Anterior cingulate cortex (tissue), 58 donors: Measurements from ENCODE around the gene MAP1S.
A peak's percentile ranks its signal among the peaks of the same experiment; 100 is the strongest.

ENCODE experiments used
- DNase-seq, 58 donors: peaks; one replicate each; lab custom pipeline; 2025; lab: John Stamatoyannopoulos, UW

The MAP1S gene

DNA sequence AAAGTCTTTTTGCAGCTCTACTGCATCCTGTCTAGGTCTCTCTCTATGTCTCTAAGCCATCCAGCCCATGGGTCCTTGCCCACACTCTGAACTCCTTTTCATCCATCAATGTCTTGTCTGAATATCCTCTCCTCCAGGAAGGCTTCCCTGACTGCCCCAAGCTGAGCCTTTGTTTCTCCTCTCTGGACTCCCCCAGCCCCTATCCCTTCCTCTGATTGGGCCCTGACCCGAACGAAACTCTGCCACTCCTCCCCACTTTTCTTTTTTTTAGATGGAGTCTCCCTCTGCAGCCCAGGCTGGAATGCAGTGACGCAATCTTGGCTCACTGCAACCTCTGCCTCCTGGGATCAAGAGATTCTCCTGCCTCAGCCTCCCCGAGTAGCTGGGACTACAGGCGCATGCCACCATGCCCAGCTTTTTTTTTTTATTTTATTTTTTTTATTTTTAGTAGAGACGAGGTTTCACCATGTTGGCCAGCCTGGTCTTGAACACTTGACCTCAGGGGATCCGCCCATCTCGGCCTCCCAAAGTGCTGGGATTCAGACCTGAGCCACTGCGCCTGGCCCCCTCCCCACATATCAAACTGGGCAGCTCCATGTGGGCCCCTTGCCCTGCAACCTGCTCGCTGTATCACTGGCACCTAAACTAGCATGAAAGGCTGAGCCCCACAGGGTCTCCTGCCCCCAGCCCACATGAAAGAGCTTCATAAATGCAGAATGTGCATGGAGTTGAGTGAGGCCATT is 30.3 kb upstream of the MAP1S start:
- DNase-seq = no peak

DNA sequence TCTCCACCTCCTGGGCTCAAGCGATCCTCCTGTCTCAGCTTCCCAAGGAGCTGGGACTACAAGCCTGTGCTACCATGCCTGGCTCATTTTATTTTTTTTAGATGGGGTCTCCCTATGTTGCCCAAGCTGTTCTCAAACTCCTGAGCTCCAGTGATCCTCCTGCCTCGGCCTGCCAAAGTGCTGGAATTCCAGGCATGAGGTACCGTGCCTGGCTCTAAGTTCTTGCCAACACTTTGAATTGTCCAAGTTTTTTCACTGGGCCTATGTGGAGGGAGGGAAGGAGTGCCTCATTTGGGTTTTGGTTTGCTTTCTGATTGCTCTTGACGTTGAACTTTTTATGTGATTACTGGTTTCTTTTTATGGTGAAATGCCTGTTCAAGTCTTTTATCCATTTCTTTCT is 26.7 kb upstream of the MAP1S start:
- DNase-seq = no peak

DNA sequence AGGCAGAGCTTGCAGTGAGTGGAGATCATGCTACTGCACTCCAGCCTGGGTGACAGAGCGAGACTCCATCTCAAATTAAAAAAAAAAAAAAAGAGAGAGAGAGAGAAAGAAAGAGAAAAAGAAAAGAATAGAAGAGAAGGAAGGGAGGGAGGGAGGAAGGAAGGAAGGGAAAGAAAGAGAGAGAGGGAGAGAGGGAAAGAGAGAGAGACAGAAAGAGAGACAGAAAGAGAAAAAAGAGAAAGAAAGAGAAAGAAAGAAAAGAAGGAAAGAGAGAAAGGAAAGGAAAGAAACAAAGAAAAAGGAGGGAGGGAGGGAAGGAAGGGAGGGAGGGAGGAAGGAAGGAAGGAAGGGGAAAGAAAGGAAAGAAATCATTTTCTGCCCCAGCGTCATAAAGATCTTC is 24.1 kb upstream of the MAP1S start:
- DNase-seq = no peak

DNA sequence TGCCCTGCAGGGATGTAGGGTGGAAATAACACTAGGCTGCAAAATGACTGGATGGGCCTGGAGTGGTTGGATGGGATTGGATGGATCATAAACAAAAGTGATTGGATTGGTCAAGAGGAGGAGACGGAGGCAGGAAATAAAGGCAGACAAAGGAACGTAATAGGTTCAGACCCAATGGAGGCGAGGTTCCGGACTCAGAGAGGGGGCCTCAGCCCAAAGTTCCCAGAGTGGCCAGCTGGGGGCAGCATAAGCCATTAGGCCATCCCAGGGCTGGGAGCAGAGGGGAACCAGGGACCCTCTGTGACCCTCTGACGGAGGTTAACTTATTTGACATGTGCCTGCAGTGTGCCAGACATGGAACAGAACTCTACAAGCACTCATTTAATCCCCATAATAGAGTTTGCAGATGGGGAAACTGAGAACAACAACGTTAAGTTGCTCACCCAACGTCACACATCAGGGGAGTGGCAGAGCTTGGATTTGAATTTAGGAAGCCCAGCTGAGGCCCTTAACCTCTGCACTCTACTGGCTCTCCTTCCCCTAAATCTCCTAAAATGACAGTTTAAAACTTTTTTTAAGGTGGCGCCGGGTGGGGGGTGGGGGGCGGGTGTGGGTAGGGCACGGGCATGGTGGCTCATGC is 15.3 kb upstream of the MAP1S start:
- peak in 32 of 58 donors; percentile 4 to 55 (median 23) for DNase-seq

DNA sequence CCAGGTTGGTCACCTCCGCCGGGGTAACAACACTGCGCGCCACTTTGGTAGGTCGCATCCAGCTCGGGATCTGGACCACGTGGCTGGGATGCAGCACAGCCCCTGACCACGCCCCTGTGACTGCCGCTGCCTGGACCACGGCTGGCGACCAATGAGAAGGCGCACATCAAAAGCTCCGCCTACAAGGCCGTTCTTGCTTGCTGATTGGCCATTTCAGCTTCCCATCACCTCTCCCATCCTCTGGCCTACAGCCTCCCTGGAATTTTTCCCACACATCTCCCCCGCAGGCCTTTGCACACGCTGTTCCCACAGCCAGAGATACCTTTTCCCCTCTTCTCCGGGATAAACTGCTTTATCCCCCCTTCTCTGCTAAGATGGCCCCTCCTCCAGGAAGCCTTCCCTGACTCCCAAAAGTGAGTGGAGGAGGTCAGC is 12.5 kb upstream of the MAP1S start:
- DNase-seq = peak in 45 of 58 donors; percentile 8 to 76 (median 45)

DNA sequence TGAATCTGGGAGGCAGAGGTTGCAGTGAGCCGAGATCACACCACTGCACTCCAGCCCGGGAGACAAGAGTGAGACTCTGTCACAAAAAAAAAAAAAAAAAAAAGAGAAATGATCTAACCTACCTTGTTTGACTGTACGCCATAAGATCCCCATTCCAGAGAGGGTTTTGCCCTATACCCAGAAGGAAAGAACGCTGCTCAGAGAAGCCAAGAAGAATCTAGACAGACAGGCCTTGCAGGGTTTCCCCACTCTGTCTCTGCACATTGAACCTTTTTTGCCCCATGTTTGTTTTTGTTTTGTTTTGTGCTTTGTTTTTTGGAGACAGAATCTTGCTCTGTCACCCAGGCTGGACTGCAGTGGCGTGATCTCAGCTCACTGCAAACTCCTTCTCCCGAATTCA is 7.4 kb upstream of the MAP1S start:
- DNase-seq = no peak

DNA sequence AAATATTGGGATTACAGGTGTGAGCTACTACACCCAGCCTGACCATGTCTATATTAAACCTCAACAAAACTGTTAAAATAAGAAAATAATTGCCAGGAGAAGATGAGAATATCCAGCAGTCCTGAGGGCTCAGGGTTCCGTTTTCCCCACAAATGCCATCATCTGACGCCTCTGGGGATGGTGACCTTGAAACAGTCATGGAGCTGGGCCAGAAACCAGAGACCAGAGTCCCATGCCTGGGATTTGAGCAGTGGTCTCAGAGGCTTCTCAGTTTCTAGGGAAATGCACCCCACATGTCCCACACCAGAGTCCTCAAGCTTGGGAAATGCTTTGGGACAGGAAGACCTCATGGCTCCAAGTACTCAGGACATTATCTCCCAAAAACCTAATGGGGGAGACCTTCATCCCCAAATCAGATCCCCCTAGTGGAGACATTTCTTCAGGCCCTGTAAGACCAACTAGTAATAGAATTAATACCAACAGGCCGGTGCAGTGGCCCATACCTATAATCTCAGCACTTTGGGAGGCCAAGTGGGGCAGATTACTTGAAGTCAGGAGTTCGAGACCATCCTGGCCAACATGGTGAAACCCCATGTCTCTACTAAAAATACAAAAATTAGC is 2.9 kb upstream of the MAP1S start:
- no peak for DNase-seq

DNA sequence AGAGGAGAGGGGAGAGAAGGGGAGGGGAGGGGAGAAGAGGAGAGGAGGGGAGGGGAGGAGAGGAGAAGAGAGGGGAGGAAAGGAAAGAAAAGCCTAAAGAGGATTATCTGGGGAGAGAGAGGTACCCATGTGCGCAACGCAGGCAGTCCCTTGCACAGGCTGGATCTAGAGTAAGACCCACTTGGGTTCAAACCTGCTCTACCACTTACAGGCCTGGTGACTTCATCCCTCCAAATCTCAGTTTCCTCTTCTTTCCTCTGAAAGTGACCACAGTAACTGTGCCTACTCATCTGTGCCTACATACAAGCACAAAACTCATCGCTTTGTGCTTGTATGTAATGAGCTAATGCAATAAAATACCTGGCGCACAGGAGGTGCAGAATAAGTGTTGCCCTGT is 732 bp upstream of the MAP1S start:
- DNase-seq = no peak

DNA sequence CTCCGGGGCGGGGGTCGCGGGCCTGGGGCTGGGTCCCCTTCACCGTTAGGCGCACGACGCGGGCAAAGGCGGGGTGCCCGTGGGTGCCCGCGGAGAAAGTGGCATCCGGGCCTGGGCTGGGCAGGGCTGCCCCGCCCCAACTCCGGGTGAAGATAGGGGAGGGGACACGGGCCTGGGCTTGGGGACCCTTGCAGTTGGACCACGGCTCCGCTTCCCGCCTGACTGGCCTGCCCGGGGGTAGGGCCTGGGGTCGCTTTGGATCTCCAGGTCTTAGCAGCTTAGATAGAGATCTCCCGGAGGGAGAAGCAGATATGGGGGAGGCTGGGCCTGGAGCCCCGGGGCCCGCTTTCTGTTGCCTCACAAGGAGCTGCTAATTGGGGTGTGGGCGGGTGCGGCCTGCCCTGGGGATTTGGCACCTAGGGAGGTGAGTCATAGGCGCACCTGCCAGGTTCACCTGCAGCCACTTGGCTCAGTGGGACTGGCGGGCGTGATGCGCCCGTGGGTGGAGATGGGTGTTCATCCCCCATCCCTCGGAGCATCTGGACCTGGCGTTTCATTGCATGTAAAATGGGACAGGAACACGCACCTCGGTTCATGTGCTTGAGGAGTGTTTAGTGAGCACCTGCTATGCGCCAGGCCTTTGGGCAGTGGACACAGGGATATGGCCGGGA is 585 bp downstream of the MAP1S start:
- DNase-seq = peak in 5 of 58 donors; percentile 12 to 30 (median 28)

DNA sequence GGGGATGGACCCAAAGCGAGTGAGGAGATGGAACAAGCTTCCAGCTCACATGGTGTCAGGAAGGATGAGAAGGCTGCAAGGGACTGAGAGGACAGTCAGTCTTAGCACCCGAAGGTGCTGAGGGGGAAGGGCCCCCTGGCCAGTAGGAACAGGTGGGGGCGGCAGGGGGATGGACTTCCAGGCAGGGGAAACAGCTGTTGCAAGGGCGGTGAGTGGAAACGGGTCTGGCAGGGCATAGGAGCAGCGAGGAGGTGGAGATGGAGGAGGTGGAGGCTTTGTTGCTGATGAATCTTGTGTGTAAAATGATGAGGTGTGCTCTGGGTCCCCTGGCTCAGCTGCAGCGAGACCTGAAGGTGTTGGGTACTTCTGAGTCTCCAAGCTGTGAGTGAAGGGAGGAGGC is 1.2 kb downstream of the MAP1S start:
- peak in 12 of 58 donors; percentile 12 to 66 (median 34) for DNase-seq

DNA sequence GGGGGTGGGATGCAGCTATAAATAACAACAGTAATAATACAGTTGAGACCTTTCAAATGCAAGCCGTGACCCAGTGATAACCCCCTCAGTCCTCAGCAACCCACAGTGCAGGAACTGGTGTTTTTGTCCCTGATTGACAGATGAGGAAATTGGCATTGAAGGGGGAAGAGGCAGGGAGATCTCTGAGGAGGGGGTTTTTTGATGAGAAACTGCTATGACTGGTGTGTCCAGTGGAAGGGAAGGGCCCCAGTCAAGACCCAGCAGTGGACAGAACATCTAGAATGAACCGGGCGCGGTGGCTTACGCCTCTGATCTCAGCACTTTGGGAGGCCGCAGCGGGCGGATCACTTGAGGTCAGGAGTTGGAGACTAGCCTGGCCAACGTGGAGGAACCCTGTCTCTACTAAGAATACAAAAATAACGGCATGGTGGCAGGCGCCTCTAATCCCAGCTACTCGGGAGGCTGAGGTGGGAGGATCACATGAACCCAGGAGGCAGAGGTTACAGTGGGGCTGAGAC is 1.9 kb downstream of the MAP1S start:
- no peak for DNase-seq

DNA sequence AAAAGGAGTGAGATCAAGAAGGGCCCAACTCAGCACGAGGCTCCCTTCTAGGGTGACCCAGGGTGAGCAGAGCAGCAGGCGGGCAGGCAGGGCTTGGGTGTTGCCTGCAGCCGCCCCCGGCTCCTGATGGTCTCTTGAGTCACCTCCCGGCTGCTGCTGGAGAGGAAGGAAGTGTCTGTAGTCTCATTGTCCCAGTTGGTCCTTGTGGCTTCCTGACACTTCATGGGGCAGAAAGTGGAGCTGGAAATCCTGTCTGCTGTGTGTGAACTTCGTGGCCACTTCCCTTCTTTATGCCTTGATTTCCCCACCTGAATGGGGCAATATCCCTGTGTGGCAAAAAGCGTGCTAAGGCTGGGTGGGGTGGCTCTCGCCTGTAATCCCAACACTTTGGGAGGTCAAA is 2.5 kb downstream of the MAP1S start:
- peak in 8 of 58 donors; percentile 2 to 49 (median 10) for DNase-seq

DNA sequence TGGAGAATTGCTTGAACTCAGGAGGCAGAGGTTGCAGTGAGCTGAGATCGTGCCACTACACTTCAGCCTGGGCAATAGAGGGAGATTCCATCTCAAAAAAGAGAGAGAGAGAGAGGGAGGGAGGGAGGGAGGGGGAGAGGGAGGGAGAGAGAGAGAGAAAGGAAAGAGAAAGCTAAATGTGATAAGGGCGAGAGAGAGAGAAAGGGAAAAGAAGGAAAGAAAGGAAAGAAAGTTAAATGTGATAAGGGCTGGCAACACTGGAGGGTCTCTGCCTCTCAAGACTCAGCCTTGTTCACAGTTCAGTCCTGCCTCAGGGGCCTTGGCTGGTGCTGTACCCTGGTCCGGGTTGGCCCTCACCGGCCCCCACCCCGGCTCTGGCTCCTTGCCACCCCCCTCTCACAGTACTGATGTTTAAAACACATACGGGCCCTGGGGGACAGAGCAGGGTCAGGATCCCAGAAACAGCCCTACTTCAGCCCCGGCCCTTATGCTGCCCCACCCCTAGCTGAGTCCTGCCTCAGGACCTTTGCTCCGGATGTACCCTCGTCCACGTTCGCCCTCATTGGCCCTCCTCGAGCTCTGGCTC is 3.5 kb downstream of the MAP1S start:
- DNase-seq = no peak

DNA sequence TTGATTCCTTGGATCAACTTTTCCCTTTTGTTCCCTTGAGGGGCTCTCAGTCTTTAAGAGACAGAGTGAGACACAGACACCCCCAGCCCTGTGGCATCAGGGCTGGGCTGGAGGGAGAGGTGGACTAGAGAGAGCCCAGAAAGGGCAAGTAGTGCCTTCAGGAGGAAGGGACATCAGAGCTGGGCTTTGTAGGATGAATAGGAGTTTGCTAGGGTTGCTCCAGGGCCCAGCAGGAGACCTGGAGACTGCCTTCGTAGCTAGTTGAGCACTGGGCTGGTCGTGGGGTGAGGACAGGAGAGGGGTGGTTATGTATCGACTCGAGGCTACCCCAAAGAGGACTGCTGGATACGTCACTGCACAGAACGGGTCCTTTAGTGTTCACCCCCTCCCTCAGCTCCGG is 5.4 kb downstream of the MAP1S start:
- DNase-seq = no peak

DNA sequence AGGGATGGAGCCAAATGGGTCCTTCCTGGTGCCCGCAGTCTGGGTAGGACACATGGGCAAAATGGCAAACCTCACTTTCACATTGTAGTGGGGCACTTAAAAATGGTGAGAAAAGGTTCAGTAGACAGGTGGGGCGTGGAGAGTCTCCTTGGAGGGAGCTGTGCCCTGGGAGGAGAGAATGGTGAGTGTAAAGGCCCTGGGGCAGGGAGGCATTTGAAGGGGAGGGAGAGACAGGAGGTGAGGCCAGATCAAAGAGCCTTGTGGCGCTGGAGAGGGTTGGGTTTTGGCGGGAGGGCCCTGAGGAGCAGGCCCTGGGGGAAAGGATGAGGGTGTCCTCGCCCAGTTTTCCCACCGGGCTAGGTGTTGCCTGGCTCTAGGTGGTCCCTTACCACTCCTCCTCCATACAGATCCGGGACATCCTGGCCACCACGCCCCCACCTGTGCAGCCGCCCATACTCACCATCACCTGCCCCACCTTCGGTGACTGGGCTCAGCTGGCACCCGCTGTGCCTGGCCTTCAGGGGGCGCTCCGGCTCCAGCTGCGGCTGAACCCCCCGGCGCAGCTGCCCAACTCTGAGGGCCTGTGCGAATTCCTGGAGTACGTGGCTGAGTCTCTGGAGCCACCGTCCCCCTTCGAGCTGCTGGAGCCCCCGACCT is 6.3 kb downstream of the MAP1S start:
- no peak for DNase-seq

DNA sequence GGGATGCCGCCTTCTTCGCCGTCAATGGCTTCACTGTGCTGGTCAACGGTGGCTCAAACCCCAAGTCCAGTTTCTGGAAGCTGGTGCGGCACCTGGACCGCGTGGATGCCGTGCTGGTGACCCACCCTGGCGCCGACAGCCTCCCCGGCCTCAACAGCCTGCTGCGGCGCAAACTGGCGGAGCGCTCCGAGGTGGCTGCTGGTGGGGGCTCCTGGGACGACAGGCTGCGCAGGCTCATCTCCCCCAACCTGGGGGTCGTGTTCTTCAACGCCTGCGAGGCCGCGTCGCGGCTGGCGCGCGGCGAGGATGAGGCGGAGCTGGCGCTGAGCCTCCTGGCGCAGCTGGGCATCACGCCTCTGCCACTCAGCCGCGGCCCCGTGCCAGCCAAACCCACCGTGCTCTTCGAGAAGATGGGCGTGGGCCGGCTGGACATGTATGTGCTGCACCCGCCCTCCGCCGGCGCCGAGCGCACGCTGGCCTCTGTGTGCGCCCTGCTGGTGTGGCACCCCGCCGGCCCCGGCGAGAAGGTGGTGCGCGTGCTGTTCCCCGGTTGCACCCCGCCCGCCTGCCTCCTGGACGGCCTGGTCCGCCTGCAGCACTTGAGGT is 7.0 kb downstream of the MAP1S start:
- peak in 1 of 58 donors; percentile 5 for DNase-seq

DNA sequence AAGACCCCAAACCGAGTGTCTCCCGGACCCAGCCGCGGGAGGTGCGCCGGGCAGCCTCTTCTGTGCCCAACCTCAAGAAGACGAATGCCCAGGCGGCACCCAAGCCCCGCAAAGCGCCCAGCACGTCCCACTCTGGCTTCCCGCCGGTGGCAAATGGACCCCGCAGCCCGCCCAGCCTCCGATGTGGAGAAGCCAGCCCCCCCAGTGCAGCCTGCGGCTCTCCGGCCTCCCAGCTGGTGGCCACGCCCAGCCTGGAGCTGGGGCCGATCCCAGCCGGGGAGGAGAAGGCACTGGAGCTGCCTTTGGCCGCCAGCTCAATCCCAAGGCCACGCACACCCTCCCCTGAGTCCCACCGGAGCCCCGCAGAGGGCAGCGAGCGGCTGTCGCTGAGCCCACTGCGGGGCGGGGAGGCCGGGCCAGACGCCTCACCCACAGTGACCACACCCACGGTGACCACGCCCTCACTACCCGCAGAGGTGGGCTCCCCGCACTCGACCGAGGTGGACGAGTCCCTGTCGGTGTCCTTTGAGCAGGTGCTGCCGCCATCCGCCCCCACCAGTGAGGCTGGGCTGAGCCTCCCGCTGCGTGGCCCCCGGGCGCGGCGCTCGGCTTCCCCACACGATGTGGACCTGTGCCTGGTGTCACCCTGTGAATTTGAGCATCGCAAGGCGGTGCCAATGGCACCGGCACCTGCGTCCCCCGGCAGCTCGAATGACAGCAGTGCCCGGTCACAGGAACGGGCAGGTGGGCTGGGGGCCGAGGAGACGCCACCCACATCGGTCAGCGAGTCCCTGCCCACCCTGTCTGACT is 7.9 kb downstream of the MAP1S start:
- no peak for DNase-seq

DNA sequence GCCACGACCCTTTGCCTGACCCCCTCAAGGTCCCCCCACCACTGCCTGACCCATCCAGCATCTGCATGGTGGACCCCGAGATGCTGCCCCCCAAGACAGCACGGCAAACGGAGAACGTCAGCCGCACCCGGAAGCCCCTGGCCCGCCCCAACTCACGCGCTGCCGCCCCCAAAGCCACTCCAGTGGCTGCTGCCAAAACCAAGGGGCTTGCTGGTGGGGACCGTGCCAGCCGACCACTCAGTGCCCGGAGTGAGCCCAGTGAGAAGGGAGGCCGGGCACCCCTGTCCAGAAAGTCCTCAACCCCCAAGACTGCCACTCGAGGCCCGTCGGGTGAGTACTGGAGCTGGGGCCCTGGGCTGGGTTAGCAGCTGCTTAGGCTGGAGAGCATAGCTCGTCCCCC is 8.6 kb downstream of the MAP1S start:
- no peak for DNase-seq

DNA sequence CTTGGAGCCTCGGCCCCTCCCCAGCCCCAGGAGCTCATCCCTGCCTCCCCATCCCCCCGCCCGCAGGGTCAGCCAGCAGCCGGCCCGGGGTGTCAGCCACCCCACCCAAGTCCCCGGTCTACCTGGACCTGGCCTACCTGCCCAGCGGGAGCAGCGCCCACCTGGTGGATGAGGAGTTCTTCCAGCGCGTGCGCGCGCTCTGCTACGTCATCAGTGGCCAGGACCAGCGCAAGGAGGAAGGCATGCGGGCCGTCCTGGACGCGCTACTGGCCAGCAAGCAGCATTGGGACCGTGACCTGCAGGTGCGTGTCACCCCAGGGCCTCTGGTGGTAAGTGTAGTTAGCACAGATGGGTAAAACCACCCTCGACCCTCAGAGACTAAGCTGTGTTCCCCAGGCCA is 13.8 kb downstream of the MAP1S start:
- no peak for DNase-seq
